ENCODE results near the gene P4HA1.
A peak's percentile ranks its signal among the peaks of the same experiment; 100 is the strongest.

Gene P4HA1

GRCh38 chr10:73053275-73053674 lies 43.4 kb downstream of the P4HA1 start:
- Mint-ChIP-seq H3K4me1 (no peaks in the 10 kb centered on the region), H3K27me3 (ENCODE audit: low read depth, poor library complexity) (no peaks in the 10 kb centered on the region), H3K9me3 (no peaks in the 10 kb centered on the region), H3K4me3 (no peak overlapping the region), H3K27ac (peak overlapping the region; percentile 45), H3K36me3 (ENCODE audit: low read depth) (peaks cover 70% of the 10 kb centered on the region)
- no peak for DNase-seq
- TF ChIP-seq CTCF (IDR thresholded peaks at IDR 0.05): no peak

- Mint-ChIP-seq H3K4me1 (peaks cover 12% of the 10 kb centered on the region), H3K4me3 (no peak overlapping the region), H3K36me3 (ENCODE audit: low read depth) (peaks cover 80% of the 10 kb centered on the region), H3K27me3 (ENCODE audit: low read depth, poor library complexity) (no peaks in the 10 kb centered on the region), H3K27ac (peak overlapping the region; percentile 66), H3K9me3 (no peaks in the 10 kb centered on the region)
- TF ChIP-seq CTCF (IDR thresholded peaks at IDR 0.05): no peak
- DNase-seq: no peak
These were observed 52.0 kb downstream of the P4HA1 start for GRCh38 chr10:73044378-73045285.

- no peak overlapping the region for H3K27ac Mint-ChIP-seq
- DNase-seq: no peak
- no peaks in the 10 kb centered on the region for H3K27me3 Mint-ChIP-seq (ENCODE audit: low read depth, poor library complexity)
- no peak for TF ChIP-seq CTCF (IDR thresholded peaks at IDR 0.05)
- no peaks in the 10 kb centered on the region for H3K9me3 Mint-ChIP-seq
- no peak overlapping the region for H3K4me3 Mint-ChIP-seq
- H3K36me3 Mint-ChIP-seq (ENCODE audit: low read depth): peaks cover 88% of the 10 kb centered on the region
- peaks cover 12% of the 10 kb centered on the region for H3K4me1 Mint-ChIP-seq
These were observed 52.8 kb downstream of the P4HA1 start for GRCh38 chr10:73043766-73044377.

- no peak for DNase-seq
- Mint-ChIP-seq H3K4me3 (no peak overlapping the region), H3K36me3 (ENCODE audit: low read depth) (peaks cover 87% of the 10 kb centered on the region), H3K27ac (peak overlapping the region; percentile 22), H3K4me1 (peaks cover 12% of the 10 kb centered on the region), H3K27me3 (ENCODE audit: low read depth, poor library complexity) (no peaks in the 10 kb centered on the region), H3K9me3 (no peaks in the 10 kb centered on the region)
- no peak for TF ChIP-seq CTCF (IDR thresholded peaks at IDR 0.05)
These were observed 53.3 kb downstream of the P4HA1 start for GRCh38 chr10:73043319-73043718.

- H3K36me3 Mint-ChIP-seq (ENCODE audit: low read depth): peaks cover 87% of the 10 kb centered on the region
- H3K27me3 Mint-ChIP-seq (ENCODE audit: low read depth, poor library complexity): no peaks in the 10 kb centered on the region
- no peak overlapping the region for H3K27ac Mint-ChIP-seq
- TF ChIP-seq CTCF (IDR thresholded peaks at IDR 0.05): no peak
- peaks cover 12% of the 10 kb centered on the region for H3K4me1 Mint-ChIP-seq
- H3K9me3 Mint-ChIP-seq: no peaks in the 10 kb centered on the region
- no peak overlapping the region for H3K4me3 Mint-ChIP-seq
- no peak for DNase-seq
These were observed 54.5 kb downstream of the P4HA1 start for GRCh38 chr10:73042130-73042529.
